H1 (cell line): ENCODE results near the gene BAZ2B. TPM values are rescaled to one million over a fixed set of nuclear protein-coding genes. Genes with fewer than 3 reads are reported as not detected.

Experiments
- CBX8 ChIP-seq: fragments of 300-800, 300-1000 bp; sonication (generic); IDR thresholded peaks from 2 replicates; pipeline ENCODE4 v1.7.1; 2016; ENCODE audit warnings: low read depth, low read length, borderline replicate concordance
- EZH2 ChIP-seq: fragments of 200-600 bp; sonication (generic); IDR thresholded peaks from 2 replicates; pipeline ENCODE4 v1.7.1; 2012; ENCODE audit warnings: low read depth, mild to moderate bottlenecking, moderate library complexity, low read length, inconsistent platforms; ENCODE audit not compliant: severe bottlenecking
- KDM5A ChIP-seq: fragments of 200-600 bp; IDR thresholded peaks from 2 replicates; pipeline ENCODE4 v1.7.1; 2012; ENCODE audit warnings: mild to moderate bottlenecking, low read length, inconsistent platforms, mixed read lengths
- POLR2A ChIP-seq, 2 experiments: IDR thresholded peaks; 1 replicate in 1 of 2; 2 replicates in 1 of 2; pipeline ENCODE4 v1.6.1; 2011; ENCODE audit warnings: low read depth in 2 of 2, low read length in 2 of 2, mild to moderate bottlenecking in 2 of 2; ENCODE audit errors: control extremely low read depth in 1 of 2
- POU5F1 ChIP-seq: IDR thresholded peaks from 2 replicates; pipeline ENCODE4 v1.6.1; 2011; ENCODE audit warnings: low read depth, mild to moderate bottlenecking, low read length, moderate library complexity
- RBBP5 ChIP-seq: IDR thresholded peaks from 2 replicates; pipeline ENCODE4 v1.7.1; 2012; ENCODE audit warnings: low read depth, mild to moderate bottlenecking, inconsistent platforms, low read length, moderate library complexity, borderline replicate concordance
- SIX5 ChIP-seq: IDR thresholded peaks from 2 replicates; pipeline ENCODE4 v1.6.1; 2011; ENCODE audit warnings: mild to moderate bottlenecking, low read depth, low read length
- TBP ChIP-seq: IDR thresholded peaks from 2 replicates; pipeline ENCODE4 v1.6.1; 2011; ENCODE audit warnings: low read depth, low read length, improper control_type of control experiment
- polyA plus RNA-seq, 7 experiments: library from polyadenylated mRNA; depleted of rRNA in 3 of 7; stranded (reverse) in 5 of 7; unstranded in 2 of 7; fragments of >200 nt in 5 of 7; fragments of 200-250 nt in 2 of 7; gene quantifications; 1 replicate in 5 of 7; 2 replicates in 1 of 7; 4 replicates in 1 of 7; pipeline versions ENCODE4 v1.2.1 to v1.2.3, GENCODE V29; 2011 to 2013; ENCODE audit warnings: missing spikeins in 2 of 7, mixed read lengths in 2 of 7
- total RNA-seq: library from RNA; stranded (reverse); fragmentation: NEBNext Ultra II Directional; extraction: Animal tissue kit (Norgen Biotek cat#: 25700); gene quantifications from 2 replicates; pipeline ENCODE4 v1.2.1, GENCODE V29; 2021

BAZ2B gene
- total and polyA plus RNA-seq, 2 of the 8 experiments (the other 6 are each of a cell fraction or from before 2014, with no cell fraction given): 15.2 to 46.3 TPM

GRCh38 chr2:159506202-159506601, 110.1 kb downstream of the BAZ2B start (continued):
- TF ChIP-seq RBBP5 (no peak), EZH2 (no peak), CBX8 (no peak), POLR2A (IDR thresholded peaks at IDR 0.05; ENCODE audit: control extremely low read depth in 1 of 2, low read depth in 2 of 2, low read length in 2 of 2) (no peak), POU5F1 (no peak), TBP (no peak), SIX5 (no peak), KDM5A (no peak)
- TF ChIP-seq, all 59 proteins: peak for 0
